Urinary bladder (tissue), 4 donors: ENCODE results near the gene SFSWAP. TPM values are rescaled to one million over a fixed set of nuclear protein-coding genes. Genes with fewer than 3 reads are reported as not detected.
"Not testable (repeated sequence)": the region's sequence is repeated elsewhere in the genome, so short reads cannot be mapped to it uniquely, and the experiment has no call there.

ENCODE experiments used
- DNase-seq: peaks from one replicate; pipeline ENCODE4 v3.0.0-alpha.2; 2015; ENCODE audit errors: extremely low spot score
- H3K27ac ChIP-seq: one replicate; pipeline ENCODE4 v1.5.1; 2013; ENCODE audit warnings: low read depth, mild to moderate bottlenecking, moderate library complexity
- H3K36me3 ChIP-seq: one replicate; pipeline ENCODE4 v1.6.1; 2013; ENCODE audit warnings: mild to moderate bottlenecking, moderate library complexity; ENCODE audit not compliant: insufficient read depth
- H3K4me1 ChIP-seq: one replicate; pipeline ENCODE4 v1.6.1; 2013; ENCODE audit warnings: mild to moderate bottlenecking, moderate library complexity; ENCODE audit not compliant: insufficient read depth
- H3K4me3 ChIP-seq: one replicate; pipeline ENCODE4 v1.5.1; 2013; ENCODE audit warnings: low read depth, low read length
- WGBS: extraction: QIAGEN DNeasy Blood & Tissue Kit; methylation state at CpG from one replicate; pipeline ENCODE4 v1.1.7; 2013; 5-methylcytosine and 5-hydroxymethylcytosine counted together
- polyA plus RNA-seq: library from polyadenylated mRNA; stranded (reverse); fragments of 200-250 nt; gene quantifications from one replicate; pipeline ENCODE4 v1.2.3, GENCODE V29; 2013
- total RNA-seq: library from RNA; depleted of rRNA; stranded (reverse); fragments of >200 nt; gene quantifications from one replicate; pipeline ENCODE4 v1.2.3, GENCODE V29; 2014
- donor health status: healthy with polysubstance abuse.
- donor health status: healthy.

Gene SFSWAP
- total and polyA plus RNA-seq, 2 donors, result 29.0 to 31.6 TPM

DNA sequence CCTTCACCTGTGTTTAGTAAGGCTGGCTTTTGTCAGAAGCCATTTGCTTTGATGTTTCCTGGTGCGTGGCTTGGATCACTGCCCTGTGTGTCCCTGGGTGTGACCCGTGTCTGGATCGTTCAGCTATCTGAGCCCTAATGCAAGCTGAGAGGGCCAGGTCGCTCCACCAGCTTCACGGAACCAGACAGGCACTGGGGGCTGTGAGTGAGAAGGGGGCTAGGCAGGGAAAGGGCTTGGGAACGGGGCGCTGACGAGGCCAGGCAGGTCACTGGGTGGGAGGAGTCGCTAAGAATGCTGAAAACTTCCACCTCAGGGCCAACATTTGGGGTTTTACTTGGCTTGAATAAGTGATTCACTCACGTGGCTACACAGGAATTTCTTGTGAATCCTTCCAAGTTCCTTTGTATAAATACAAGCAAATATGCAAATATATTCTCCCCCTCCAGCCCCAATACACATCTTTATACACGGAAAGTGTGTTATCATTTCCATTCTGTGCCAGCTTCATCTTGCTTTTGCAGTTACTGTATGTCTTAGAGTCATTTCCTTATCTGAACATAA is 93.2 kb downstream of the SFSWAP start:
- H3K36me3 ChIP-seq, result peaks cover 3% of the 10 kb centered on the region
- no peak for DNase-seq
- no peaks in the 10 kb centered on the region for H3K4me1 ChIP-seq
- WGBS, result 15% methylated on average over 11 of the region's 11 CpGs
- H3K4me3 ChIP-seq, result no peak overlapping the region
- H3K27ac ChIP-seq, result no peak overlapping the region

DNA sequence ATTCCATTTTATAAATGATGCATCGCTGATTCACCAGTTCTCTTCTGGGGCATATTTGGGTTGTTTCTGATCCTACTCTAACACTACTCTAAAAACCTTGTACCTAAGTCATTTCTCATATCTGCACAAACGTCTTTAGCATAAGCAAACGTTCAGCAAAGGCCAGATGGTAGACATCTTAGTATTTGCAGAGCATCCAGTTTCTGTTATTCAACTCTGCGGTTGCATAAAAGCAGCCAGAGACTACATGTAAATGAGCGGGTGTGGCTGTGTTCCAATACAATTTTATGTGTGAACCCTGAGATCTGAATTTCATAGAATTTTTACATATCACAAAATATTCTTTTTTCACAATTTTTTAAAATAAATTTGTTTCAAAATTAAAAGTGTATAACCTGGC is 94.5 kb downstream of the SFSWAP start:
- no peak for DNase-seq
- no peak overlapping the region for H3K4me3 ChIP-seq
- no peaks in the 10 kb centered on the region for H3K4me1 ChIP-seq
- H3K27ac ChIP-seq, result no peak overlapping the region
- no peaks in the 10 kb centered on the region for H3K36me3 ChIP-seq
- 52% methylated on average over 5 of the region's 5 CpGs for WGBS

DNA sequence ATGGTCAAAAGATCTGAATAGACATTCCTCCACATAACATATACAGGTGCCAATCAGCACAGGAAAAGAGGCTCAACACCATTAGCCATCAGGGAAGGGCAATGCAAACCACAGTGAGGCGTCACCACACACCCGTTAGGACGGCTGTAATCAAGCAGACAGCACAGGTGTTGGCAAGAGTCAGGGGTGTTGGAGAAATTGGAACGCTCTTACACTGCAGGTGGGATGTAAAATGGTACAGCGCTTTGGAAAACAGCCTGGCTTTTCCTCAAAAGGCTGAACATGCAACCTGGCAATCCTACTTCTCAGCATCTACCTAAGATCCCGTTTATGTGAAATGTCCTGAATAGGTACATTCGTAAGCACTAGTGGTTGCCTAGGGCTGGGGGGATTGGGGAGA is 95.8 kb downstream of the SFSWAP start:
- H3K4me3 ChIP-seq, result no peak overlapping the region
- WGBS, result 81% methylated on average over 7 of the region's 7 CpGs
- DNase-seq, result no peak

DNA sequence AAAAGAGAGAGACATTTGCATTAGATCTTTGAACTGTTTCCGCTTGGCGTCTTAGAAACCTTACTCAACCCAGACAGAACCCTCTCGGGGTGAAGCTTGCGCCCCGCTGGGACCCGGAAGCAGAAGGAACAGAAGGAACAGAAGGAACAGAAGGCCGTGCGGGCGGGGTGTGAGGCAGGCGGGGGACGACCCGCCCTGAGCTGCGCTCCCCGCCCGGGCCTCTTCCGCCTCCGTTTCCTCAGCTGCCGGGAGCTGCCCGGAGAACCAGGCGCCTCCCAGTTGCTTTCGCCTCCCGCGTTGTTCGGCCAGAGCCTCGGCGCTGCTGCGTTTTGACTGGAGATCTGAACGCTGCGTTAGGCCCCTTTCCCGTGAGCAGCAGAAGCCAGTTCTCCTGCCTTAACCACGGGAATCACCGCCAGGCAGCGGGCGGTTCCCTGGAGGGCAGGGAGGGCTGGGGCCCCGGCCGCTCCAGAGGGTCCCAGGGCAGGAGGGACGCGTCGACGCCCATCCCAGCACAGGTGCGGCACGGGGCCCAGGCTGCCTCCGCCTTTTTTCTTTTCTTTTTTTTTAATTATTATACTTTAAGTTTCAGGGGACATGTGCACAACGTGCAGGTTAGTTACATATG is 98.0 kb downstream of the SFSWAP start:
- no peak overlapping the region for H3K27ac ChIP-seq
- DNase-seq, result no peak
- no peak overlapping the region for H3K4me3 ChIP-seq
- no peaks in the 10 kb centered on the region for H3K4me1 ChIP-seq
- no peaks in the 10 kb centered on the region for H3K36me3 ChIP-seq
- WGBS, result 70% methylated on average over 44 of the region's 44 CpGs

More for the DNA sequence above, 95.8 kb downstream of the SFSWAP start:
- Histone ChIP-seq H3K4me1 (no peaks in the 10 kb centered on the region), H3K27ac (no peak overlapping the region), H3K36me3 (no peaks in the 10 kb centered on the region)

DNA sequence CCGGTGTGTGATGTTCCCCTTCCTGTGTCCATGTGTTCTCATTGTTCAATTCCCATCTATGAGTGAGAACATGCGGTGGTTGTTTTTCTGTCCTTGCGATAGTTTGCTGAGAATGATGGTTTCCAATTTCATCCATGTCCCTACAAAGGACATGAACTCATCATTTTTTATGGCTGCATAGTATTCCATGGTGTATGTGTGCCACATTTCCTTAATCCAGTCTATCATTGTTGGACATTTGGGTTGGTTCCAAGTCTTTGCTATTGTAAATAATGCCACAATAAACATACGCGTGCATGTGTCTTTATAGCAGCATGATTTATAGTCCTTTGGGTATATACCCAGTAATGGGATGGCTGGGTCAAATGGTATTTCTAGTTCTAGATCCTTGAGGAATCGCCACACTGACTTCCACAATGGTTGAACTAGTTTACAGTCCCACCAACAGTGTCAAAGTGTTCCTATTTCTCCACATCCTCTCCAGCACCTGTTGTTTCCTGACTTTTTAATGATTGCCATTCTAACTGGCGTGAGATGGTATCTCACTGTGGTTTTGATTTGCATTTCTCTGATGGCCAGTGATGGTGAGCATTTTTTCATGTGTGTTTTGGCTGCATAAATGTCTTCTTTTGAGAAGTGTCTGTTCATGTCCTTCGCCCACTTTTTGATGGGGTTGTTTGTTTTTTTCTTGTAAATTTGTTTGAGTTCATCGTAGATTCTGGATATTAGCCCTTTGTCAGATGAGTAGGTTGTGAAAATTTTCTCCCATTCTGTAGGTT is 98.8 kb downstream of the SFSWAP start:
- H3K4me1 ChIP-seq, H3K36me3 ChIP-seq, H3K4me3 ChIP-seq, DNase-seq, H3K27ac ChIP-seq: not testable (repeated sequence)
- WGBS, result 83% methylated on average over 6 of the region's 9 CpGs

DNA sequence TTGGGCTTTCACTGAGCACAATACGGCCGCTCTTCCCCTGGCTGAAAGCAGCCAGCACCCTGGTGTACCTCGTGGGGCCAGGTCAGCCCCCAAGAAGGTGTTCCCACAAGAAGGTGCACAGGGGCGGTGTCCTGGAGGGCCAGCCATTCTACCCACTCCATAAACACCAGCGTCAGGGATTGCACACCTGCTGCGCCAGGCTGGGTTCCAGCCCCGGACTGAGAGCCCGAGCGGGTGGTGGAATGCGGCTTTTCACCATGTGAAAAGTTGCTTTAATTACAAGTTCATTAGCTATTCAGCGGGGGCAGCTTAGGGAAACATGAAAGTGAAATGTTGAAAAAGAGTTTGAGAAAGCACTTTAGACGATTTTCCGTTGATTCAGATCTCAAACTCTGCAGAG is 99.8 kb downstream of the SFSWAP start:
- no peaks in the 10 kb centered on the region for H3K36me3 ChIP-seq
- H3K27ac ChIP-seq, result no peak overlapping the region
- no peak for DNase-seq
- 65% methylated on average over 13 of the region's 13 CpGs for WGBS
- no peak overlapping the region for H3K4me3 ChIP-seq
- no peaks in the 10 kb centered on the region for H3K4me1 ChIP-seq

DNA sequence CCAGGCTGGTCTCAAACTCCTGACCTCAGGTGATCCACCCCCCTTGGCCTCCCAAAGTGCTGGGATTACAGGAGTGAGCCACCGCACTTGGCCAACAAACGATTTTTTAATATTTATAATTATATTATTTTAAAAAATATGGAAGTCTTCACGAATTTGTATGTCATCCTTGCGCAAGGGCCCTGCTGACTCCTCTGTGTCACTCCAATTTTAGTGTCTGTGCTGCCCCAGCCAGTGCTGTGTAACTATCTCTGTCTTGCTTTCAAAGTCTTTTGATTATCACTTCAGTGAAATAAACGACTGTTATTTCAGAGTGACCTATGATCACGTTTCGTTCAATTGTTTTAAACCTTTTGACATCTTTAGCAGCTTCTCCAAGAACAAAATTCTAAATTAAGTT is 104.2 kb downstream of the SFSWAP start:
- Histone ChIP-seq H3K36me3 (no peaks in the 10 kb centered on the region), H3K4me3 (no peak overlapping the region), H3K27ac (no peak overlapping the region), H3K4me1 (no peaks in the 10 kb centered on the region)
- no peak for DNase-seq
- 87% methylated on average over 7 of the region's 7 CpGs for WGBS

DNA sequence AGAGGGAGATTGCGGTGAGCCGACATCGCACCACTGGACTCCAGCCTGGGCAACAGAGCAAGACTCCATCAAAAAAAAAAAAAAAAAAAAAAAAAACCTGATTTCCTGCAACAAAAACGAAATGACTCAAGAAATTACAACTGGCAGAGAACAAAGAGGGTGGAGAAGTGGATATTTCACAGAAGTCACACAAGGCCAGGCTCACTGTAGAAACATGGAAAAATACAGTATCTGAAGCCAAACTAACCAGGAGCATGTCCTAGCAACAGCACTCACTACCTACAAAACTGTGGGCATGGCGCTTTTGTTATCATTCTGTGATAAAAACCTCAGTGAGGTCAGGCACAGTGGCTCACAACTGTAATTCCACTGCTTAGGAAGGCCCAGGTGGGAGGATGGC is 105.6 kb downstream of the SFSWAP start:
- Histone ChIP-seq H3K4me3 (no peak overlapping the region), H3K27ac (no peak overlapping the region), H3K4me1 (no peaks in the 10 kb centered on the region), H3K36me3 (no peaks in the 10 kb centered on the region)
- no peak for DNase-seq
- 79% methylated on average over 5 of the region's 5 CpGs for WGBS

DNA sequence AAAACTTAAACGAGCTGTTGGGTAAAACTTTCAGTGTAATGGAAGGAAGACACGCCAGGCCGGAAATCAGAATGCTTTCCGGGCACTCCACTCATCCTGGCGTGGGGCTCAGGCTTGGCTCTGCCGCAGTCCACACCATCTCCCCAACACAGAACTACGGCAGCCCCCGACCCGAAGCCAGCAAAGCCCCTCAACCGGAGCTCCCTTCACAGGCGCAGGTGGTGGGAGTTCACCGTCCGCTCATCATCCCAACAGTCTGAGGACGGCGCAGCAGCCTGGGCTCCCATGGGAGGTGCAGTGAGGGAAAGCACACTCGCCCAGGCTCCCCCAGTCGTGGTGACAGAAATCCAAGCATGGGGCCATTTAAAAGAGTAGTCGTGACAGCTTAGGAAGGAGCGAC is 106.4 kb downstream of the SFSWAP start:
- 86% methylated on average over 19 of the region's 19 CpGs for WGBS
- Histone ChIP-seq H3K4me1 (no peaks in the 10 kb centered on the region), H3K4me3 (no peak overlapping the region), H3K36me3 (no peaks in the 10 kb centered on the region), H3K27ac (no peak overlapping the region)
- DNase-seq, result no peak

DNA sequence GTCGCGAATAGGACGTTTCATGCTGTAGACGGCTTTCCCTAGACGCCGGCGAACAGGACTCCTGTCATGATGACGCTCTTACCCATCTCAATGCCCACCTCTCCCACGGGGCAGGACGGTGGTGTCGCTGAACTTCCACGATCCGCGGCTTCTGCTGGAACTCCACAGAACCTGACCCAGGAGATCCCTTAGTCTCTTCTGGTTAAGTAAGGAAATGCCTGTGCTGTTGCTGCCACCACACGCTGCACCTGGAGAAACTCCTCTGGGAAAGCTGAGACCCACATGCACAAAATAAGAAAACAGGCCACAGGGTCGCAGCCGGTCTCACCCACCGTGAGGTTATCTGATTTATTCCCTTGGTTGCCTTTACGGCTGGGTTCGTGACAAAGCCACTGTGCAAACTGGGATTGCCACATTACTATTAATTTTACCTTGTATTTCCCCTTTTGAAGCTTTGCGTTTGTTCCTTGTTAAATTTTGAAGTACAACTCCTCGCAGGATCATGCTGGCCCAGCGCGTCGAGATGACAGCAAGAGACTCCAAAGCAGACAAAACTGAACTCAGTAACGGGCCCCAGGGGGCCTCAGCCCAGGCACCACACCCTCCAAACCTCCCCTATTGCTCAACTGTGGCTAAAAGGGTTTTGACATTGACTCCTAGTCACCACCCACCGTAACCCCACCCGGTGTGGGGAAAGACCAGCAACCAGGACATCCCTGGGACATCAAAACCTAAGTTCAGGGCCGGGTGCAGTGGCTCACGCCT is 108.1 kb downstream of the SFSWAP start:
- Histone ChIP-seq H3K4me1 (no peaks in the 10 kb centered on the region), H3K27ac (no peak overlapping the region), H3K36me3 (no peaks in the 10 kb centered on the region), H3K4me3 (no peak overlapping the region)
- 79% methylated on average over 30 of the region's 30 CpGs for WGBS
- no peak for DNase-seq

DNA sequence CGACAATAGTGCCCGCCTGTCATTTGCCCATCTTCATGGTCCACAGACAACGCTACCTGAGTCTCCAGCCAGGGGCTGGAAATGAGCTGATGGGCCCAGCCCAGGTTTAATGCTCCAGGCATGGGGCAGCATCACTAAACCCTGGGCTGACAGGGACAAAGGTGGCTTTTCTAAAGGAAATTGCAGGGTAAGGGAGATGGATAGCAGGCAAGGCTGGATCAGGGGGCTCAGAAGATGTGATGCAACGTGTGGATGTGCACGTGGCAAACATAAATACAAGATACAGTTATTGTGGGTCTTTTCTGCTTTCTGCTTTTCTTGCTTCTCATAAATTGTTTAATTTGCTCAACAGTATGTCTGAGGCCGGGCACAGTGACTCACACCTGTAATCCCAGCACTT is 113.6 kb downstream of the SFSWAP start:
- H3K4me1 ChIP-seq, result no peaks in the 10 kb centered on the region
- H3K36me3 ChIP-seq, result no peaks in the 10 kb centered on the region
- DNase-seq, result no peak
- H3K4me3 ChIP-seq, result no peak overlapping the region
- WGBS, result 88% methylated on average over 6 of the region's 6 CpGs
- no peak overlapping the region for H3K27ac ChIP-seq

DNA sequence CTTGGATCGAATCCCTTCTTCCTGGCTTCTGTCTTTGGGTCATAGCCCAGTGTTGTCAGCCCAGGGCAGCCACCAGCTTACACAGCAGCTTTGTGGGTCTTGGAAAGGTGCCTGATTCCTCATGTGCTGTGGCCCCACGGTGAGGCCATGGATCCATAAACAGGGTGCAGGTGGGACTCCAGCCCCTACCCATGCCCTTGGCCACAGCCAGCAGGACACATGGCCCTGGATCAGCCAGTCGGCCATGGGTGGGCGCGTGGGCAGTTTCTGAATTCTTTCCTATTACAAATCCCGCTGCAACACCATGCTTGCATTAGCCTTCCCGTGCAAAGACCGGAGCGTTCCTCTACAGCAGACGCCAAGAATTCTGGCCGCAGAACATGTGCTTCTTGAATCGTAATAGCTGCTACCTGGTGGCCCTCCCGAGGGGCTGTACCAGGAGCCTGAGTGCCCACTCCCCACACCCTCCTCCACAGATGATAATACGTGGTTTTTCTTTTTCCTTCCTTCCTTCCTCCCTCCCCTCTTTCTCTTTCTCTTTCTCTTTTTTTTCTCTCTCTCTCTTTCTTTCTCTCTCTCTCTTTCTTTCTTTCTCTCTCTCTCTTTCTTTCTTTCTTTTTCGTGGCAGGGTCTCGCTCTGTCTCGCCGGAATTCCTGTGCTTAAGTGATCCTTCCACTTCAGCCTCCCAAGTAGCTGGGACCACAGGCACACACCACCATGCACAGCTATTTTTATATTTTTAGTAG is 114.4 kb downstream of the SFSWAP start:
- H3K4me3 ChIP-seq, result no peak overlapping the region
- DNase-seq, result no peak
- H3K36me3 ChIP-seq, result no peaks in the 10 kb centered on the region
- WGBS, result 56% methylated on average over 18 of the region's 18 CpGs
- H3K27ac ChIP-seq, result no peak overlapping the region
- H3K4me1 ChIP-seq, result no peaks in the 10 kb centered on the region
